Kidney (tissue), 14 donors: Measurements from ENCODE around the gene FHL5. TPM values are rescaled to one million over a fixed set of nuclear protein-coding genes. Genes with fewer than 3 reads are reported as not detected.

Experiments used
- DNase-seq, 5 donors: peaks; one replicate each; pipeline ENCODE4 v3.0.0-alpha.2; 2013 to 2020
- FAIRE-seq: peaks from 2 replicates; lab custom pipeline; 2012; peaks lifted over from hg19 to GRCh38; lab: Jason Lieb, UNC
- H3K27ac ChIP-seq, 2 donors: one replicate each; pipeline ENCODE4 v1.7.0; 2013; ENCODE audit warnings: low read depth in 2 of 2, low read length in 2 of 2, inconsistent platforms in 1 of 2
- H3K27me3 ChIP-seq: one replicate; pipeline ENCODE4 v1.7.1; 2013; ENCODE audit warnings: low read length, inconsistent platforms; ENCODE audit not compliant: control insufficient read depth, insufficient read depth
- H3K36me3 ChIP-seq, 3 donors: one replicate each; pipeline versions ENCODE4 v1.7.0 to v1.7.1; 2013; ENCODE audit warnings: low read length in 3 of 3, control low read depth in 1 of 3, inconsistent platforms in 1 of 3; ENCODE audit not compliant: insufficient read depth in 3 of 3, control insufficient read depth in 2 of 3
- H3K4me1 ChIP-seq, 3 donors: one replicate each; pipeline versions ENCODE4 v1.7.0 to v1.7.1; 2013; ENCODE audit warnings: low read length in 3 of 3, inconsistent platforms in 1 of 3, low read depth in 1 of 3; ENCODE audit not compliant: control insufficient read depth in 2 of 3, insufficient read depth in 2 of 3
- H3K4me3 ChIP-seq, 3 donors: one replicate each; pipeline versions ENCODE4 v1.7.0 to v1.8.1; 2013; ENCODE audit warnings: low read length in 3 of 3, control low read depth in 1 of 3, inconsistent platforms in 1 of 3
- H3K9ac ChIP-seq, 3 donors: one replicate each; pipeline versions ENCODE4 v1.7.0 to v1.7.1; 2013; ENCODE audit warnings: low read length in 3 of 3, control low read depth in 1 of 3, inconsistent platforms in 1 of 3
- H3K9me3 ChIP-seq, 3 donors: one replicate each; pipeline versions ENCODE4 v1.7.0 to v1.7.1; 2013; ENCODE audit warnings: low read length in 3 of 3, control low read depth in 1 of 3, inconsistent platforms in 1 of 3; ENCODE audit not compliant: control insufficient read depth in 2 of 3, insufficient read depth in 1 of 3
- intact Hi-C: fragments of 100-400 bp; cut with DNase I; formaldehyde crosslinking; loops from one replicate; pipeline ENCODE4 v1.11.1; 2022
- polyA plus RNA-seq: library from polyadenylated mRNA; stranded (reverse); fragments of 350-450 nt; fragmentation: Illumina TruSeq; extraction: RNeasy Lipid Tissue Mini Kit (QIAGEN cat#74804); gene quantifications from one replicate; pipeline ENCODE4 v1.2.3, GENCODE V29; 2014; ENCODE audit warnings: low read depth, low replicate concordance; ENCODE audit not compliant: insufficient read depth
- total RNA-seq: library from RNA; stranded (reverse); fragmentation: NEBNext Ultra II Directional; extraction: Animal tissue kit (Norgen Biotek cat#: 25700); gene quantifications from one replicate; pipeline ENCODE4 v1.2.1, GENCODE V29; 2021
- TF ChIP-seq, protein P1 (sequence below): IDR thresholded peaks from 3 replicates; pipeline ENCODE4 v1.5.1; 2012; ENCODE audit warnings: mild to moderate bottlenecking, moderate library complexity, borderline replicate concordance; ENCODE audit not compliant: insufficient read depth; ENCODE audit errors: extremely low read depth
- donor health status: control.
- donor health status: control.
- donor health status: control.
- donor health status: control.
- donor health status: control.
- donor health status: DM: yes; HTN: yes; CAD: no.
- donor health status: Normal renal cell carcinoma (clear cell type).

Gene FHL5
- total and polyA plus RNA-seq, 2 donors from 2014 or later, result 4.3 to 34.5 TPM

DNA sequence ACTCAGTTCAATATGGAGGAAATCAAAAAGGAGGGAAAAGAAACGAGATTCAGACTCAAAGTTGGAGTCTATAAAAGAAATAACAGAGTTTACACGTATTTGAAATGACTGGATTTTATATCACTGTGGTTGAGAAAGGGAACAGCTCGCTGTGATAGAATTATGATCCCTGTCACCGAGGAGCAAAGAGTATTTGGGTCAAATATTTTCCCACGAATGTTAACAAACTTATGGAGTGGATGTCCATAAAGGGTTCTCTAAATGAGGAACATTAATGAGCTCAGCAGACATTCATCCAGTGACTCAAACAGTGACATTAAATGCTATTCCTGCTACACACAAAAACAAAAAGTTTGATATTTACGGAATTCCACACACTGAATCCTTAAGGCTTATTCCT, 57.9 kb downstream of the FHL5 start:
- intact Hi-C loops, result loop anchor here (10.0 kb wide), 1 partner anchor 434 kb away; no protein-coding TSS in a partner anchor
- TF ChIP-seq, protein P1, sequence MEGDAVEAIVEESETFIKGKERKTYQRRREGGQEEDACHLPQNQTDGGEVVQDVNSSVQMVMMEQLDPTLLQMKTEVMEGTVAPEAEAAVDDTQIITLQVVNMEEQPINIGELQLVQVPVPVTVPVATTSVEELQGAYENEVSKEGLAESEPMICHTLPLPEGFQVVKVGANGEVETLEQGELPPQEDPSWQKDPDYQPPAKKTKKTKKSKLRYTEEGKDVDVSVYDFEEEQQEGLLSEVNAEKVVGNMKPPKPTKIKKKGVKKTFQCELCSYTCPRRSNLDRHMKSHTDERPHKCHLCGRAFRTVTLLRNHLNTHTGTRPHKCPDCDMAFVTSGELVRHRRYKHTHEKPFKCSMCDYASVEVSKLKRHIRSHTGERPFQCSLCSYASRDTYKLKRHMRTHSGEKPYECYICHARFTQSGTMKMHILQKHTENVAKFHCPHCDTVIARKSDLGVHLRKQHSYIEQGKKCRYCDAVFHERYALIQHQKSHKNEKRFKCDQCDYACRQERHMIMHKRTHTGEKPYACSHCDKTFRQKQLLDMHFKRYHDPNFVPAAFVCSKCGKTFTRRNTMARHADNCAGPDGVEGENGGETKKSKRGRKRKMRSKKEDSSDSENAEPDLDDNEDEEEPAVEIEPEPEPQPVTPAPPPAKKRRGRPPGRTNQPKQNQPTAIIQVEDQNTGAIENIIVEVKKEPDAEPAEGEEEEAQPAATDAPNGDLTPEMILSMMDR, result no peak
- no peaks in the 10 kb centered on the region for H3K4me1 ChIP-seq
- peak overlapping the region in 1 of 2 donors; percentile 37 for H3K27ac ChIP-seq
- no peaks in the 10 kb centered on the region for H3K27me3 ChIP-seq
- H3K9ac ChIP-seq, result no peak overlapping the region
- H3K36me3 ChIP-seq, result no peaks in the 10 kb centered on the region
- FAIRE-seq (no peak), DNase-seq (no peak)
- no peaks in the 10 kb centered on the region for H3K9me3 ChIP-seq
- no peak overlapping the region for H3K4me3 ChIP-seq

DNA sequence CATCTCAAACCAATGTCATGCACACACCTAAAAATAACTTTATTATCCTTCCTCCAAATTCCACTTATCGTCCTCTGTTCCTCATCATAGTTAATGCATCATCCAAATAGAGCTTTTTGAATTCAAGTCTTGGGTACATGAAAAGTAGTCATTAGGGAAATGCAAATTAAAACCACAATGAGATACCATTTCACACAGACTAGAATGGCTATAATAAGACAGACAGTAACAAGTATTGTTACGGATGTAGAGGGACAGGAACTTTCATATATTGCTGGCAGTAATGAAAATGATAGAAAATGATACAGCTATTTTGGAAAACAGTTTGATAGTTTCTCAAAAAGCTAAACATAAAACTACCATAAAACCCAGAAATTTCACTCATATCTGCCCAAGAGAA, 59.1 kb downstream of the FHL5 start:
- Histone ChIP-seq H3K27me3 (no peaks in the 10 kb centered on the region), H3K4me1 (no peaks in the 10 kb centered on the region), H3K9me3 (no peaks in the 10 kb centered on the region), H3K36me3 (no peaks in the 10 kb centered on the region), H3K27ac (no peak overlapping the region), H3K4me3 (no peak overlapping the region), H3K9ac (no peak overlapping the region)
- intact Hi-C loops, result loop anchor here (10.0 kb wide), 1 partner anchor 433 kb away; no protein-coding TSS in a partner anchor
- TF ChIP-seq, protein P1, result no peak
- FAIRE-seq (no peak), DNase-seq (no peak)

DNA sequence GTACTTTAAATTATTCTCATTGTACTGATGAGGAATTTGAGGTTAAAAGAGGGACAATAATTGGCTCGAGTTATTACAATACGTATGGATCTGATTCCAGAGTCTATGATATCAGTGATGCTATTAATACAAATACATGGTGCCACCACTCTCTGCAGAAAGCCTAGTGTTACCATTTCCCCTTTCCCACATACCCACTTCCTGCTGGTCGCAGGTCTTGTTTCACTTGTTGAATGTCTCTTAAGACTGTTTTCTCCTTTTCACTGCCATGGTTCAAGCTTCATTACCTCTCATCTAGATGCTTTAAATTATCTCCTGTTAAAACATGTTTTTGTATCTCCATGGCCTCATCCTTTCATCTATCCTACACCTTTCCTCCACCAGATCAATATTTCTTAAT, 62.0 kb downstream of the FHL5 start:
- no peaks in the 10 kb centered on the region for H3K9me3 ChIP-seq
- H3K4me1 ChIP-seq, result no peaks in the 10 kb centered on the region
- H3K27ac ChIP-seq, result no peak overlapping the region
- intact Hi-C loops, result loop anchor here (10.0 kb wide), 1 partner anchor 430 kb away; no protein-coding TSS in a partner anchor
- TF ChIP-seq, protein P1, result no peak
- no peaks in the 10 kb centered on the region for H3K27me3 ChIP-seq
- no peak overlapping the region for H3K9ac ChIP-seq
- FAIRE-seq (no peak), DNase-seq (no peak)
- no peaks in the 10 kb centered on the region for H3K36me3 ChIP-seq
- no peak overlapping the region for H3K4me3 ChIP-seq
